IPS-18a (cell line): ENCODE results near the gene MAGEA2.
"Not testable (repeated sequence)": the region's sequence is repeated elsewhere in the genome, so short reads cannot be mapped to it uniquely, and the experiment has no call there.

Experiments used
- H3K27ac ChIP-seq: one replicate; pipeline ENCODE4 v1.5.1; 2013; ENCODE audit warnings: low read length
- H3K27me3 ChIP-seq: one replicate; pipeline ENCODE4 v1.6.1; 2013; ENCODE audit warnings: mild to moderate bottlenecking, low read length; ENCODE audit not compliant: control insufficient read depth, insufficient read depth
- H3K36me3 ChIP-seq: one replicate; pipeline ENCODE4 v1.6.1; 2013; ENCODE audit warnings: low read depth, low read length; ENCODE audit not compliant: control insufficient read depth
- H3K4me1 ChIP-seq: one replicate; pipeline ENCODE4 v1.6.1; 2013; ENCODE audit warnings: low read depth, low read length; ENCODE audit not compliant: control insufficient read depth
- H3K4me3 ChIP-seq: one replicate; pipeline ENCODE4 v1.5.1; 2013; ENCODE audit warnings: low read length
- H3K9ac ChIP-seq: one replicate; pipeline ENCODE4 v1.6.1; 2013; ENCODE audit warnings: mild to moderate bottlenecking, low read length, moderate library complexity
- H3K9me3 ChIP-seq: one replicate; pipeline ENCODE4 v1.6.1; 2013; ENCODE audit warnings: low read depth, low read length; ENCODE audit not compliant: control insufficient read depth

MAGEA2 gene

DNA sequence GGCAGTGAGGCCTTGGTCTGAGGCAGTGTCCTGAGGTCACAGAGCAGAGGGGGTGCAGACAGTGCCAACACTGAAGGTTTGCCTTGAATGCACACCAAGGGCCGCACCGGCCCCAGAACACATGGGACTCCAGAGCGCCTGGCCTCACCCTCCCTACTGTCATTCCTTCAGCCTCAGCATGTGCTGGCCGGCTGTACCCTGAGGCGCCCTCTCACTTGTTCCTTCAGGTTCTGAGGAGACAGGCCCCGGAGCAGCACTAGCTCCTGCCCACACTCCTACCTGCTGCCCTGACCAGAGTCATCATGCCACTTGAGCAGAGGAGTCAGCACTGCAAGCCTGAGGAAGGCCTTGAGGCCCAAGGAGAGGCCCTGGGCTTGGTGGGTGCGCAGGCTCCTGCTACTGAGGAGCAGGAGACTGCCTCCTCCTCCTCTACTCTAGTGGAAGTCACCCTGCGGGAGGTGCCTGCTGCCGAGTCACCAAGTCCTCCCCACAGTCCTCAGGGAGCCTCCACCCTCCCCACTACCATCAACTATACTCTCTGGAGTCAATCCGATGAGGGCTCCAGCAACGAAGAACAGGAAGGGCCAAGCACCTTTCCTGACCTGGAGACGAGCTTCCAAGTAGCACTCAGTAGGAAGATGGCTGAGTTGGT is 17.7 kb downstream of the MAGEA2 start:
- Histone ChIP-seq H3K9me3 (peaks cover 5% of the 10 kb centered on the region), H3K4me3 (no peak overlapping the region), H3K4me1 (no peaks in the 10 kb centered on the region), H3K9ac (no peak overlapping the region), H3K36me3 (no peaks in the 10 kb centered on the region), H3K27ac (no peak overlapping the region), H3K27me3 (no peaks in the 10 kb centered on the region)

DNA sequence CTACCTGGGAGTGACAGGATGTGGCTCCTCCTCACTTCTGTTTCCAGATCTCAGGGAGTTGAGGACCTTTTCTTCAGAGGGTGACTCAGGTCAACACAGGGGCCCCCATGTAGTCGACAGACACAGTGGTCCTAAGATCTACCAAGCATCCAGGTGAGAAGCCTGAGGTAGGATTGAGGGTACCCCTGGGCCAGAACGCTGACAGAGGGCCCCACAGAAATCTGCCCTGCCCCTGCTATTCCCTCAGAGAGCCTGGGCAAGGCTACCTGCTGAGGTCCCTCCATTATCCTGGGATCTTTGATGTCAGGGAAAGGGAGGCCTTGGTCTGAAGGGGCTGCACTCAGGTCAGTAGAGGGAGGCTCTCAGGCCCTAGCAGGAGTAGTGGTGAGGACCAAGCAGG is 18.5 kb downstream of the MAGEA2 start:
- Histone ChIP-seq H3K27ac (no peak overlapping the region), H3K4me1 (no peaks in the 10 kb centered on the region), H3K27me3 (no peaks in the 10 kb centered on the region), H3K36me3 (no peaks in the 10 kb centered on the region), H3K9ac (no peak overlapping the region), H3K9me3 (peaks cover 5% of the 10 kb centered on the region), H3K4me3 (no peak overlapping the region)

DNA sequence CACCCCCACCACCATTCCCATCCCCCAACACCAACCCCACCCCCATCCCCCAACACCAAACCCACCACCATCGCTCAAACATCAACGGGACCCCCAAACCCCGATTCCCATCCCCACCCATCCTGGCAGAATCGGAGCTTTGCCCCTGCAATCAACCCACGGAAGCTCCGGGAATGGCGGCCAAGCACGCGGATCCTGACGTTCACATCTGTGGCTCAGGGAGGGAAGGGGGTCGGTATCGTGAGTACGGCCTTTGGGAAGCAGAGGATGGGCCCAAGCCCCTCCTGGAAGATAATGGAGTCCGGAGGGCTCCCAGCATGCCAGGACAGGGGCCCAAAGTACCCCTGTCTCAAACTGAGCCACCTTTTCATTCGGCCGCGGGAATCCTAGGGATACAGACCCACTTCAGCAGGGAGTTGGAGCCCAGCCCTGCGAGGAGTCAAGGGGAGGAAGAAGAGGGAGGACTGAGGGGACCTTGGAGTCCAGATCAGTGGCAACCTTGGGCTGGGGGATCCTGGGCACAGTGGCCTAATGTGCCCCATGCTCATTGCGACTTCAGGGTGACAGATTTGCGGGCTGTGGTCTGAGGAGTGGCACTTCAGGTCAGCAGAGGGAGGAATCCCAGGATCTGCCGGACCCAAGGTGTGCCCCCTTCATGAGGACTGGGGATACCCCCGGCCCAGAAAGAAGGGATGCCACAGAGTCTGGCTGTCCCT is 19.3 kb downstream of the MAGEA2 start:
- not testable (repeated sequence) for H3K9ac ChIP-seq, H3K4me1 ChIP-seq, H3K27ac ChIP-seq, H3K36me3 ChIP-seq, H3K9me3 ChIP-seq, H3K27me3 ChIP-seq, H3K4me3 ChIP-seq

DNA sequence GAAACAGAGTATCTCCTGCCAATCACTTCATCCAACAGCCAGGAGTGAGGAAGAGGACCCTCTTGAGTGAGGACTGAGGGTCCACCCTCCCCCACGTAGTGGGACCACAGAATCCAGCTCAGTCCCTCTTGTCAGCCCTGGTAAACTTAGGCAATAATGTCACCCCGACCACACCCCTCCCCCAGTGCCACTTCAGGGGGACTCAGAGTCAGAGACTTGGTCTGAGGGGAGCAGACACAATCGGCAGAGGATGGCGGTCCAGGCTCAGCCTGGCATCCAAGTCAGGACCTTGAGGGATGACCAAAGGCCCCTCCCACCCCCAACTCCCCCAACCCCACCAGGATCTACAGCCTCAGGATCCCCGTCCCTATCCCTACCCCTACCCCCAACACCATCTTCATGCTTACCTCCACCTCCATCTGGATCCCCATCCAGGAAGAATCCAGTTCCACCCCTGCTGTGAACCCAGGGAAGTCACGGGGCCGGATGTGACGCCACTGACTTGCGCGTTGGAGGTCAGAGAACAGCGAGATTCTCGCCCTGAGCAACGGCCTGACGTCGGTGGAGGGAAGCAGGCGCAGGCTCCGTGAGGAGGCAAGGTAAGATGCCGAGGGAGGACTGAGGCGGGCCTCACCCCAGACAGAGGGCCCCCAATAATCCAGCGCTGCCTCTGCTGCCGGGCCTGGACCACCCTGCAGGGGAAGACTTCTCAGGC is 20.2 kb downstream of the MAGEA2 start, which contains the start of the genes CSAG1 and MAGEA12:
Gene CSAG1, minus strand, starts transcription at position 461 of the 715 bp plus-strand sequence. CDS start 1,261 bp downstream, outside the sequence.
Gene MAGEA12, plus strand, starts transcription at position 497 of the 715 bp plus-strand sequence. CDS start 2,405 bp downstream, outside the sequence.
- H3K4me3 ChIP-seq: no peak within 1 kb of the TSS
- H3K4me1 ChIP-seq: no peaks in the 10 kb centered on the region
- no peak within 1 kb of the TSS for H3K9ac ChIP-seq
- H3K27me3 ChIP-seq: no peaks in the 10 kb centered on the region
- no peak within 1 kb of the TSS for H3K27ac ChIP-seq
- no peaks in the 10 kb centered on the region for H3K36me3 ChIP-seq
- H3K9me3 ChIP-seq: peaks cover 1% of the 10 kb centered on the region

DNA sequence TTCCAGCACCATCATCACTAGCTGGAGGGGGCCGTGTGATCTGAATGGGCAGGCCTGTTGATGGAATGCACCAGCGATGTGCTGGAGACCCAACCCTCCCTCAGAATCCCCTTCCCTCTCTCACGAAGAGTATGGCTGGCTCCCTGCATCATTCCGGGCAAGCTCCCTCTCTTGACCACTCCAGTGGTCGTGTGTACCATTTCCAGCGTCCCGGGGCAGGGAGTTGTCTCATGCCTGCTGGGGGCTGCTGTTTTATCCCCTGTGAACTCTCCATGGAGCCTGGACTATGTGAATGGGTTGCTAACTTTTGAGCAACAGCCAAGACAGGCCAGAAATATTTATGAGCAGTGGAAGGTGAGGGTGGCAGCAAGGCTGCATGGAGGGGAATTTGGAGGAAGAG is 28.2 kb downstream of the MAGEA2 start:
- H3K27me3 ChIP-seq: no peaks in the 10 kb centered on the region
- no peak overlapping the region for H3K9ac ChIP-seq
- H3K27ac ChIP-seq: no peak overlapping the region
- H3K4me1 ChIP-seq: no peaks in the 10 kb centered on the region
- H3K36me3 ChIP-seq: no peaks in the 10 kb centered on the region
- no peak overlapping the region for H3K4me3 ChIP-seq
- peaks cover 12% of the 10 kb centered on the region for H3K9me3 ChIP-seq

DNA sequence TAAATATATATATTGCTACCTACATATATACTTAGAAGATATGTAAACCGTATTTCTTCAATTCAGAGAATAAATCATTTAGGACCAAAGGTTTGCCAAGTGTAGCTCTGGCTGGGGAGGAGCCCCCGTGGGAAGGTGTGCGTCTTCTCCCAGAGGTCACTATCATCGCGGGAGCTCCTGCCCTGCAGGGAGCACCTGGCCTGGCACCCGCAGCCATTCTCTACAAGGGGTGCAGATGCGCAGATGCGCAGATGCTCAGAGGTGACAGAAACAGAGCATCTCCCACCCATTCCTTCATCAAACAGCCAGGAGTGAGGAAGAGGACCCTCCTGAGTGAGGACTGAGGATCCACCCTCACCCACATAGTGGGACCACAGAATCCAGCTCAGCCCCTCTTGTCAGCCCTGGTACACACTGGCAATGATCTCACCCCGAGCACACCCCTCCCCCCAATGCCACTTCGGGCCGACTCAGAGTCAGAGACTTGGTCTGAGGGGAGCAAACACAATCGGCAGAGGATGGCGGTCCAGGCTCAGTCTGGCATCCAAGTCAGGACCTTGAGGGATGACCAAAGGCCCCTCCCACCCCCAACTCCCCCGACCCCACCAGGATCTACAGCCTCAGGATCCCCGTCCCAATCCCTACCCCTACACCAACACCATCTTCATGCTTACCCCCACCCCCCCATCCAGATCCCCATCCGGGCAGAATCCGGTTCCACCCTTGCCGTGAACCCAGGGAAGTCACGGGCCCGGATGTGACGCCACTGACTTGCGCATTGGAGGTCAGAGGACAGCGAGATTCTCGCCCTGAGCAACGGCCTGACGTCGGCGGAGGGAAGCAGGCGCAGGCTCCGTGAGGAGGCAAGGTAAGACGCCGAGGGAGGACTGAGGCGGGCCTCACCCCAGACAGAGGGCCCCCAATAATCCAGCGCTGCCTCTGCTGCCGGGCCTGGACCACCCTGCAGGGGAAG is 39.5 kb downstream of the MAGEA2 start, which contains the start of gene MAGEA2B:
Gene MAGEA2B, plus strand, starts transcription at position 814 of the 973 bp plus-strand sequence. CDS start 2,479 bp downstream, outside the sequence.
- H3K27ac ChIP-seq: not testable (repeated sequence)

DNA sequence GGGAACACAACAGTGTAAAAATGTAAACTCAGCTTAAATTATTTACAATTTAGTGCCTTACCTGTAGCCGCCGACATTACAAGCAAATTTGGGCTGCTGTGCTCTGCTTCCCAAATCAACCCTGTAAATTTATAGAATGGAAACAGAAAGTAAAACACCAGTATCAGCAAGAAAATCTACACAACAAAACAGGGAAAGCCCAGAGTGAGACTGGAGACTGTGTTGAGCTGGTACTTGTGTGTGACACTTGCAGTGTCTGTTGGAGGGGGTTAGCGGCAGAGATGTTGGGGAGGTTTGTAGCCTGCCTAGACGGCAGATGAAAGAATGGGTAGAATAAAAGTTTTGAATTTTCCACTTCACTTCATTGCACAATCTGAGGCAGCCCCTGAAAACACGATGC is 40.4 kb downstream of the MAGEA2 start:
- not testable (repeated sequence) for H3K27ac ChIP-seq, H3K4me3 ChIP-seq, H3K27me3 ChIP-seq, H3K4me1 ChIP-seq, H3K9ac ChIP-seq, H3K9me3 ChIP-seq, H3K36me3 ChIP-seq

More for the DNA sequence above, 39.5 kb downstream of the MAGEA2 start, which contains the start of gene MAGEA2B:
- not testable (repeated sequence) for H3K9ac ChIP-seq, H3K36me3 ChIP-seq, H3K9me3 ChIP-seq, H3K27me3 ChIP-seq, H3K4me1 ChIP-seq, H3K4me3 ChIP-seq

DNA sequence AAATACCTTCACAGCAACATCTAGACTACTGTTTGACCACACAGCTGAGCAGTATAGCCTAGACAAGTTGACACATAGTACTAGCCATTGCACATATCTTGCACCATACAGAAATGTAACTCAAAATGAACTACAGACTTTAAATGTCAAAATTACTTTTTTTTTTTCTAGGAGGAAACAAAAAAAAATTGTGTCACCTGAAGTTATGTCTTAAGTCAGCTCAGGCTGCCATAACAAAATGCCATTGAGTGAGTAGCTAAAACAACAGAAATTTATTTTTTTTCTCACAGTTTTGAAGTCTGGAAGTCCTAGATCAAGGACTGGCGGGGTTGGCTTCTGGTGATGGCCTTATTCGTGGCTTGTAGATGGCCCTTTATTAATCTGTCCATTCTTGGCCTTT is 44.5 kb downstream of the MAGEA2 start, which contains the start of gene CSAG2:
Gene CSAG2, minus strand, starts transcription at position 101 of the 400 bp plus-strand sequence. CDS start 161 bp downstream, outside the sequence.
- H3K36me3 ChIP-seq, H3K4me3 ChIP-seq, H3K9me3 ChIP-seq, H3K27ac ChIP-seq, H3K9ac ChIP-seq, H3K27me3 ChIP-seq, H3K4me1 ChIP-seq: not testable (repeated sequence)

DNA sequence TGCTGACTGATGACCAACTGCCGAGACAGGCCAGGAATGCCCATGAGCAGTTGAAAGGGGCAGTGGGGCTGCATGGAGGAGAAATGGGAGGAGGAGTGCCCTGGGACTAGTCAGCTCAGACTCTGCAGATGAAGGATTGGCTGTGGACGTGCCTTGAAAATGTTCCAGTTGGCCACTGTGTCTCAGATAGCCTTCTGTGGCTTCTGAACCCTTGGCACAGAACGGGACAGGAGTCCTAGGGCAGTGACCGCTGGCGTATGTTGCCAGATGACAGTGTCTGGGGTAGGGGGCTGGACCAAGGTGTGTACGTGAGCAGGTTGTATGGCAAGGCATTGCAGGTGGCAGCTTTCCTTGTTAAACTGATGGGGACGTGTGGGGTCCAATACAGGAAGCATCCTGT is 47.1 kb downstream of the MAGEA2 start:
- H3K9me3 ChIP-seq, H3K36me3 ChIP-seq, H3K9ac ChIP-seq, H3K4me1 ChIP-seq, H3K27ac ChIP-seq, H3K27me3 ChIP-seq, H3K4me3 ChIP-seq: not testable (repeated sequence)

DNA sequence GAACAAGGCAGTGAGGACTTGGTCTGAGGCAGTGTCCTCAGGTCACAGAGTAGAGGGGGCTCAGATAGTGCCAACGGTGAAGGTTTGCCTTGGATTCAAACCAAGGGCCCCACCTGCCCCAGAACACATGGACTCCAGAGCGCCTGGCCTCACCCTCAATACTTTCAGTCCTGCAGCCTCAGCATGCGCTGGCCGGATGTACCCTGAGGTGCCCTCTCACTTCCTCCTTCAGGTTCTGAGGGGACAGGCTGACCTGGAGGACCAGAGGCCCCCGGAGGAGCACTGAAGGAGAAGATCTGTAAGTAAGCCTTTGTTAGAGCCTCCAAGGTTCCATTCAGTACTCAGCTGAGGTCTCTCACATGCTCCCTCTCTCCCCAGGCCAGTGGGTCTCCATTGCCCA is 53.3 kb downstream of the MAGEA2 start:
- not testable (repeated sequence) for H3K27ac ChIP-seq, H3K4me1 ChIP-seq, H3K9me3 ChIP-seq, H3K36me3 ChIP-seq, H3K4me3 ChIP-seq, H3K27me3 ChIP-seq, H3K9ac ChIP-seq
